ENCODE measurements around the gene PGF.

DNA sequence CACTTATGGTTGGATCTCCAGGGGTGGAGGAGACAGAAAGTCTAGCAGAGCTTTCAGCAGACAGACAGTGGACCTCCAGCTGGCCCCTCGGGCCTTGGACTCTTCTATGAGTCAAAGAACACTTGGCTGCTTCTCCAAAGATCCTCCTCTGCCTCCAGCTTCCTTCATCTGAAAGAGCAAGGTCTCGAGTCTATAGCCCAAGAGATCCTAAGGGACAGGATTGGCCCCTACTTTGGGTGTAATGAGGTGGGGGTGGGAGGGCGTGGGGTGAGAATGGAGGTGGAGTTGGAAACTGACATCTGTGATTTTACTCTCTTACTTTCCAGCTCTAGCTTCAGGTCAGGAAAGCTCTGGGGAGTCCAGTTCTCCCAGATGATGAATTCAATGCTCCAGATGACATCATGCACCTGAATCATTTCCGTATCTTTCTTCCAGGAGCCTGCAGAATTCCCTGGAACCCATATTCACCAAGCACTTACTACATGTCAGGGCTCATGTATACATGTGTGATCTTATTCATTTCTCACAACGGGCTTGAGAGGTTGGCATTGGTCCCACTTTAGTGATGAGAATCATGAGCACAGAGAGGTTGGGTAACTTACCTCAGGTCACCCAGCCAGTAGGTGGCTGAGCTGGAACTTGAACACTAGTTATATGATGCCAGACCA, 10.2 kb upstream of the PGF start:
- TF ChIP-seq, protein P1, sequence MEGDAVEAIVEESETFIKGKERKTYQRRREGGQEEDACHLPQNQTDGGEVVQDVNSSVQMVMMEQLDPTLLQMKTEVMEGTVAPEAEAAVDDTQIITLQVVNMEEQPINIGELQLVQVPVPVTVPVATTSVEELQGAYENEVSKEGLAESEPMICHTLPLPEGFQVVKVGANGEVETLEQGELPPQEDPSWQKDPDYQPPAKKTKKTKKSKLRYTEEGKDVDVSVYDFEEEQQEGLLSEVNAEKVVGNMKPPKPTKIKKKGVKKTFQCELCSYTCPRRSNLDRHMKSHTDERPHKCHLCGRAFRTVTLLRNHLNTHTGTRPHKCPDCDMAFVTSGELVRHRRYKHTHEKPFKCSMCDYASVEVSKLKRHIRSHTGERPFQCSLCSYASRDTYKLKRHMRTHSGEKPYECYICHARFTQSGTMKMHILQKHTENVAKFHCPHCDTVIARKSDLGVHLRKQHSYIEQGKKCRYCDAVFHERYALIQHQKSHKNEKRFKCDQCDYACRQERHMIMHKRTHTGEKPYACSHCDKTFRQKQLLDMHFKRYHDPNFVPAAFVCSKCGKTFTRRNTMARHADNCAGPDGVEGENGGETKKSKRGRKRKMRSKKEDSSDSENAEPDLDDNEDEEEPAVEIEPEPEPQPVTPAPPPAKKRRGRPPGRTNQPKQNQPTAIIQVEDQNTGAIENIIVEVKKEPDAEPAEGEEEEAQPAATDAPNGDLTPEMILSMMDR (IDR thresholded peaks at IDR 0.05): no peak
- no peak for TF ChIP-seq POLR2AphosphoS5 (IDR thresholded peaks at IDR 0.05)

Measured in upper lobe of left lung (tissue), 4 donors.